Choroid plexus epithelial cell (primary cell): ENCODE measurements around the gene NUP205.

Experiments
- DNase-seq: peaks from one replicate; pipeline ENCODE4 v3.0.0-alpha.2; 2010; ENCODE audit warnings: low read depth
- H3K4me3 ChIP-seq: 2 replicates; pipeline ENCODE4 v1.5.1; 2011; ENCODE audit warnings: low read depth, mild to moderate bottlenecking, control low read depth, low read length, moderate library complexity
- TF ChIP-seq, protein P1 (sequence below): conservative IDR thresholded peaks from 2 replicates; pipeline ENCODE4 v1.5.1; 2011; ENCODE audit warnings: low read depth, mild to moderate bottlenecking, control low read depth, inconsistent platforms, low read length, moderate library complexity

Gene NUP205

GRCh38 chr7:135557455-135558336 is at the start of gene NUP205:
NUP205 (plus strand) TSS chr7:135557917; CDS start chr7:135557945, 28 bp downstream.
- peak; percentile 89 for DNase-seq
- TF ChIP-seq, protein P1, sequence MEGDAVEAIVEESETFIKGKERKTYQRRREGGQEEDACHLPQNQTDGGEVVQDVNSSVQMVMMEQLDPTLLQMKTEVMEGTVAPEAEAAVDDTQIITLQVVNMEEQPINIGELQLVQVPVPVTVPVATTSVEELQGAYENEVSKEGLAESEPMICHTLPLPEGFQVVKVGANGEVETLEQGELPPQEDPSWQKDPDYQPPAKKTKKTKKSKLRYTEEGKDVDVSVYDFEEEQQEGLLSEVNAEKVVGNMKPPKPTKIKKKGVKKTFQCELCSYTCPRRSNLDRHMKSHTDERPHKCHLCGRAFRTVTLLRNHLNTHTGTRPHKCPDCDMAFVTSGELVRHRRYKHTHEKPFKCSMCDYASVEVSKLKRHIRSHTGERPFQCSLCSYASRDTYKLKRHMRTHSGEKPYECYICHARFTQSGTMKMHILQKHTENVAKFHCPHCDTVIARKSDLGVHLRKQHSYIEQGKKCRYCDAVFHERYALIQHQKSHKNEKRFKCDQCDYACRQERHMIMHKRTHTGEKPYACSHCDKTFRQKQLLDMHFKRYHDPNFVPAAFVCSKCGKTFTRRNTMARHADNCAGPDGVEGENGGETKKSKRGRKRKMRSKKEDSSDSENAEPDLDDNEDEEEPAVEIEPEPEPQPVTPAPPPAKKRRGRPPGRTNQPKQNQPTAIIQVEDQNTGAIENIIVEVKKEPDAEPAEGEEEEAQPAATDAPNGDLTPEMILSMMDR: no peak
- H3K4me3 ChIP-seq: peak within 1 kb of the TSS; percentile 97

DNA sequence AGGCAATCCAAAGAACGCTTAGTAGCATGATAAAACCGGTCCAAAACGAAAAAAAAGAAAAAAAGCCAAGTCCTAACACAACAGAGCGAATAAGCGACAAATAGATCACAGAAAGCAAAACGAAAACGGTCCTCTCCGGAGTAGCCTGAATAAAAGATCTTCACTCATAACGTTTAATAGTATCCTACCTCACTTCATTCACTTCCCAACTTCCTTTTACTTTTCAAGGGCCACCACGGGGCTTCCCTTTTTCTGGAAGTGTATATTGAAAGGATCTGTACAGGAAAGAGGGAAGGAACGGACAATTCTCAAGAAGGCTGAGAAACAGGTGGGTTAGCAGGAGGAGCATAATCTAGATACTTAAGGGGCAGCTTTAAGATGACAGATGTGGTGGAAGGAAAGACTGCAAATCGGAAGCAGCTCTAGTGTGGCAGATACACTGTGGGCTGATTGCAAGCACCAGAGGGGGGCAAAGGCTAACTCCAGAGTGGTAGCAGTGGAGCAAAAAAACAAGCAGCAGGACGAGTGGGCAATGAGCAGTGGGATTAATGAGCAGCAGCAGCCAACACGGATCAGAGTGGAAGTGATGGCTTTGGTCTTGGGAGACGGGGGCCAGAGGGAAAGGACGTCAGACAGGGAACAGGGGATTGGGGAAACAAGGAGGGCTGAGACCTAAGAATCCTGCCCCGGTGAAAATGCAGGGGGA is 48.7 kb upstream of the NUP205 start:
- TF ChIP-seq, protein P1: no peak
- DNase-seq: peak; percentile 50

DNA sequence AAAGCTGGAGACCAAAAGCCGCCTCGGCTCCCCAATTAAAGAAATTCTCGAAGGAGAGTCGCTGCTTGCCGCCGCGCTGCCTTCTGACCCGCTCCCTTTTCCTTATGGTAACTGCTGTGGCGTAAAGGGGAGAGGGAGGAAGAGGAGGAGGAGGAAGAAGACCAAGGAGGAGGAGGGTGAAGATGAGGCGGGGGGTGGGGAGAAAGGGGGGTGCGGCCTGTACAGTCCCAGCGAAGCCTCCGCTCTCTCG is 48.2 kb upstream of the NUP205 start:
- no peak for DNase-seq
- TF ChIP-seq, protein P1: no peak

More for the DNA sequence above, 48.7 kb upstream of the NUP205 start:
- peak overlapping the region; percentile 95 for H3K4me3 ChIP-seq

DNA sequence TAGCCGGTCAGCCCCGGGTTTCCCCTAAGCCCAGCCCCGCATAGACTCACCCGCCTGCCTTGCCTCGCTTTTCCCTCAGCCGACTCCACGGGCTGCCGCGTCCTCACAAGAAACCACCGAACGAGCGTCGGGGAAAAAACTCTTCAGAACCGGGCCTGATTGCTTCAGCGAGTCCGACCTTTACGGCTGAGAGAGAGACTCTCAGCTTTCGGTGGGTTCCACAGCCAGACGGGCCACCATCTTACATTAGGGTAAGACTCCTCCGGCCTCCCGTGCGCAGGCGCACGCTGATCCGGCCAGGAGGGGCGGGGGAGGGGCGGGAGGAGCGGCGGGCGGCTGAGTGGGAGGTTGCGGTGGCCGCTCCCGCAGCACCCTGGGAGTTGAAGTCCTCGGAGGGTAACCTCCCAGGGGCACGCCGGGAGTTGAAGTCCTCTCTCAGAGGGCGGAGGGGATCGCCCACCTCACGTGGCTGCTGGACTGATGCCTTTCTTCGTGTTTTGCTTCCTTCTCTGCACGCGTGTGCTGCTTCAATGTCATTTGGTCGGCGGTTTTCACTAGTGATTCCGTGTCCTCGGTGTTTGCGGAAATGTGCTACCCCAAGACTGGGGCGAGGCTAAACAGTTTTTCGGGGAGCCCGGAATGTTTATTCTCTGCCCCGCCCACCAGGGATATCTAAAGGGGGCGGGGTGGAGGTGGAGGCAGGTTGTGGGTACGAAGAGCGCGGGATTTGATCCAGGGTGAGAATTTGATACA is 47.7 kb upstream of the NUP205 start, which contains the start of gene CNOT4:
TSS of gene CNOT4 (minus strand) at position 264 of the 753 bp plus-strand sequence. CDS start 71,771 bp downstream, outside the sequence.
- TF ChIP-seq, protein P1: no peak
- peak within 1 kb of the TSS; percentile 95 for H3K4me3 ChIP-seq
- peak; percentile 98 for DNase-seq

More for the DNA sequence above, 48.2 kb upstream of the NUP205 start:
- H3K4me3 ChIP-seq: peak overlapping the region; percentile 95

- peak; percentile 48 for DNase-seq
- peak overlapping the region; percentile 87 for H3K4me3 ChIP-seq
- TF ChIP-seq, protein P1: peak; percentile 54
Measured at GRCh38 chr7:135510592-135511183, 47.0 kb upstream of the NUP205 start.

DNA sequence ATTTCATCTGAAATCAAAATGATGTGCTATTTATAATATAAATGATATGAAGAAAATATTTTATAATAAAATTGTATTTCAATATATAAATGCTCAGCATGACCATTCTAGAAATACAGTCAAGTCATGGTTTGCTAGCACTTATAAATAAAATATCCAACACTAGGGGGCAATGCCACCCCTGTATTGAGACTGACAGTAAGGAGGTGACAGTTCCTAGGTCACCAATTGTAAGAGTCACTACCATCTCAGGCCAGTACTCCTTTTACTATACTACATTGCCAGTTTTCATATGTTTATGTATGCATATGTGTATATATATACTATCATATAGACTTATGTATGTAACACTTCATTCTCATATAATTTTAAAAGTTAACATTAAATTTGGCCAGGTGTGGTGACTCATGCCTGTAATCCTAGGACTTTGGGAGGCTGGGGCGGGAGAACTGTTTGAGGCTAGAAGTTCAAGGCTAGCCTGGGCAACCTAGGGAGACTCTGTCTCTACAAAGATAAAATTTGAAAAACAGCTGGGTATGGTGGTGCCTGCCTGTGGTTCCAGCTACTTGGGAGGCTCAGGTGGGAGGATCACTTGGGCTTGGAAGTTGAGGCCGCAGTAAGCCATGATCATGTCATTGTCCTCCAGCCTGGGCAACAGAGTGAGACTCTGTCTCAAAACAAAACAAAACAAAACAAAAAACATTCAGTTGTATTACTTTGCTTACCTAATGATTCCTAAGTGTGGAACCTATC is 45.4 kb upstream of the NUP205 start:
- peak; percentile 76 for DNase-seq

More for the DNA sequence above, 45.4 kb upstream of the NUP205 start:
- TF ChIP-seq, protein P1: peak; percentile 65
- no peak overlapping the region for H3K4me3 ChIP-seq
